ENCODE data around the gene LMTK2.

- no peak for TF ChIP-seq CTCF (IDR thresholded peaks at IDR 0.05)
- no peak for TF ChIP-seq POLR2AphosphoS5 (IDR thresholded peaks at IDR 0.05)
- no peak for TF ChIP-seq POLR2A (IDR thresholded peaks at IDR 0.05; ENCODE audit: low read depth)
- no peak for TF ChIP-seq EP300 (IDR thresholded peaks at IDR 0.05)
Measured at GRCh38 chr7:98162758-98163157, 56.1 kb downstream of the LMTK2 start.
